ENCODE data around the gene TMEM31. TPM values are rescaled to one million over a fixed set of nuclear protein-coding genes. Genes with fewer than 3 reads are reported as not detected.

TMEM31 gene
- total and polyA plus RNA-seq, 2 of the 8 experiments (the other 6 are each of a cell fraction or from before 2014, with no cell fraction given) = 0.65 TPM; not detected in 1

- TF ChIP-seq CHD7 (IDR thresholded peaks at IDR 0.05; ENCODE audit: insufficient replicate concordance, low read length) (no peak), JUN (IDR thresholded peaks at IDR 0.05; ENCODE audit: low read depth, low read length) (no peak), TAF7 (optimal IDR thresholded peaks at IDR 0.05; ENCODE audit: borderline replicate concordance, low read depth, low read length) (no peak), CREB1 (IDR thresholded peaks at IDR 0.05) (no peak), GABPA (IDR thresholded peaks at IDR 0.05; ENCODE audit: borderline replicate concordance, insufficient read depth, low read length) (no peak), FOSL1 (IDR thresholded peaks at IDR 0.05; ENCODE audit: insufficient read depth, low read depth, low read length) (no peak), CHD2 (IDR thresholded peaks at IDR 0.05; ENCODE audit: low read length) (no peak), SIN3A (conservative IDR thresholded peaks at IDR 0.05 in 1 of 2, IDR thresholded peaks at IDR 0.05 in 1 of 2; ENCODE audit: low read depth in 1 of 2, low read length in 2 of 2) (no peak), POLR2A (IDR thresholded peaks at IDR 0.05; ENCODE audit: control extremely low read depth in 1 of 2, low read depth in 2 of 2, low read length in 2 of 2) (no peak), SIX5 (IDR thresholded peaks at IDR 0.05; ENCODE audit: low read depth, low read length) (no peak)
Measured at GRCh38 chrX:103704863-103705262, 5.8 kb upstream of the TMEM31 start (continued).
